GM12878 (cell line): ENCODE measurements around the gene ERP27.

ENCODE experiments used
- ATF7 ChIP-seq: fragments of 450-650 bp; IDR thresholded peaks from 2 replicates; pipeline ENCODE4 v1.6.1; 2016; ENCODE audit warnings: low read depth, mild to moderate bottlenecking
- CTCF ChIP-seq, 3 experiments: IDR thresholded peaks in 2 of 3; conservative IDR thresholded peaks in 1 of 3; 2 replicates each; pipeline ENCODE4 v1.5.1; 2011; ENCODE audit warnings: low read depth in 3 of 3, low read length in 3 of 3, mild to moderate bottlenecking in 3 of 3, control low read depth in 2 of 3, moderate library complexity in 2 of 3, inconsistent platforms in 1 of 3, mixed read lengths in 1 of 3; ENCODE audit not compliant: control insufficient read depth in 2 of 3, insufficient read depth in 1 of 3; ENCODE audit errors: extremely low read depth in 1 of 3
- JUNB ChIP-seq: IDR thresholded peaks from 2 replicates; pipeline ENCODE4 v1.6.1; 2016; ENCODE audit warnings: antibody characterized with exemption, mild to moderate bottlenecking
- MYC ChIP-seq: IDR thresholded peaks from 2 replicates; pipeline ENCODE4 v1.6.1; 2011; ENCODE audit warnings: mild to moderate bottlenecking, low read length, moderate library complexity, inconsistent platforms; ENCODE audit not compliant: insufficient read depth, insufficient replicate concordance, insufficient read length, severe bottlenecking
- POLR2A ChIP-seq: IDR thresholded peaks from 2 replicates; pipeline ENCODE4 v1.6.1; 2011; ENCODE audit warnings: low read depth, mild to moderate bottlenecking, low read length
- POLR2AphosphoS5 ChIP-seq: IDR thresholded peaks from 2 replicates; pipeline ENCODE4 v1.6.1; 2011; ENCODE audit warnings: mild to moderate bottlenecking, low read length, inconsistent platforms
- SMC3 ChIP-seq: IDR thresholded peaks from 2 replicates; pipeline ENCODE4 v1.6.1; 2011; ENCODE audit warnings: low read length, improper control_type of control experiment, borderline replicate concordance
- TAF1 ChIP-seq: IDR thresholded peaks from 2 replicates; pipeline ENCODE4 v1.6.1; 2011; ENCODE audit warnings: mild to moderate bottlenecking, low read depth, low read length, borderline replicate concordance
- ZBTB33 ChIP-seq: fragments of 450-650 bp; IDR thresholded peaks from 2 replicates; pipeline ENCODE4 v1.6.1; 2017; ENCODE audit warnings: mild to moderate bottlenecking
- TF ChIP-seq, protein P1 (sequence below): IDR thresholded peaks from 2 replicates; pipeline ENCODE4 v1.6.1; 2012; ENCODE audit warnings: low read length, inconsistent platforms

GRCh38 chr12:14953752-14954151, 15.4 kb upstream of the ERP27 start:
- TF ChIP-seq TAF1, result no peak
- TF ChIP-seq POLR2A, result no peak
- TF ChIP-seq POLR2AphosphoS5, result no peak
- TF ChIP-seq, protein P1, sequence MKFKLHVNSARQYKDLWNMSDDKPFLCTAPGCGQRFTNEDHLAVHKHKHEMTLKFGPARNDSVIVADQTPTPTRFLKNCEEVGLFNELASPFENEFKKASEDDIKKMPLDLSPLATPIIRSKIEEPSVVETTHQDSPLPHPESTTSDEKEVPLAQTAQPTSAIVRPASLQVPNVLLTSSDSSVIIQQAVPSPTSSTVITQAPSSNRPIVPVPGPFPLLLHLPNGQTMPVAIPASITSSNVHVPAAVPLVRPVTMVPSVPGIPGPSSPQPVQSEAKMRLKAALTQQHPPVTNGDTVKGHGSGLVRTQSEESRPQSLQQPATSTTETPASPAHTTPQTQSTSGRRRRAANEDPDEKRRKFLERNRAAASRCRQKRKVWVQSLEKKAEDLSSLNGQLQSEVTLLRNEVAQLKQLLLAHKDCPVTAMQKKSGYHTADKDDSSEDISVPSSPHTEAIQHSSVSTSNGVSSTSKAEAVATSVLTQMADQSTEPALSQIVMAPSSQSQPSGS, result no peak
- no peak for TF ChIP-seq ATF7
- TF ChIP-seq ZBTB33, result no peak
- no peak for TF ChIP-seq SMC3
- TF ChIP-seq CTCF (IDR thresholded peaks at IDR 0.05 in 2 of 3, conservative IDR thresholded peaks at IDR 0.05 in 1 of 3; ENCODE audit: control insufficient read depth in 2 of 3, extremely low read depth in 1 of 3, insufficient read depth in 1 of 3, low read depth in 3 of 3, low read length in 3 of 3), result no peak
- no peak for TF ChIP-seq JUNB
- TF ChIP-seq MYC, result no peak
